ENCODE results near the gene OR2L5. TPM values are rescaled to one million over a fixed set of nuclear protein-coding genes. Genes with fewer than 3 reads are reported as not detected.

The OR2L5 gene
- total RNA-seq = not detected

- H3K9me3 Mint-ChIP-seq = peaks cover 24% of the 10 kb centered on the region
- no peak within 1 kb of the TSS for H3K4me3 Mint-ChIP-seq
- ChIA-PET POLR2A (no interaction called here), CTCF (no interaction called here)
- no peaks in the 10 kb centered on the region for H3K36me3 Mint-ChIP-seq (ENCODE audit: low read depth)
- no peak within 1 kb of the TSS for H3K27ac Mint-ChIP-seq
- H3K27me3 Mint-ChIP-seq = no peaks in the 10 kb centered on the region
- no peak for DNase-seq
- no peaks in the 10 kb centered on the region for H3K4me1 Mint-ChIP-seq
Observed at GRCh38 chr1:248013229-248013710, at the start of gene OR2L5. OR2L5 (plus strand) TSS chr1:248013660; CDS start chr1:248021948, 8,288 bp downstream.

GRCh38 chr1:247964933-247965332, 48.5 kb upstream of the OR2L5 start, which contains the start of gene OR2AK2:
OR2AK2 (plus strand) TSS chr1:247965233; CDS start chr1:247965377, 144 bp downstream.
- no peak within 1 kb of the TSS for H3K27ac Mint-ChIP-seq
- no peaks in the 10 kb centered on the region for H3K27me3 Mint-ChIP-seq
- DNase-seq = no peak
- no peaks in the 10 kb centered on the region for H3K36me3 Mint-ChIP-seq (ENCODE audit: low read depth)
- H3K9me3 Mint-ChIP-seq = peaks cover 6% of the 10 kb centered on the region
- ChIA-PET POLR2A (no interaction called here), CTCF (no interaction called here)
- H3K4me1 Mint-ChIP-seq = no peaks in the 10 kb centered on the region
- no peak within 1 kb of the TSS for H3K4me3 Mint-ChIP-seq

GRCh38 chr1:247966532-247967204, 46.8 kb upstream of the OR2L5 start:
- no peaks in the 10 kb centered on the region for H3K4me1 Mint-ChIP-seq
- H3K36me3 Mint-ChIP-seq (ENCODE audit: low read depth) = no peaks in the 10 kb centered on the region
- ChIA-PET CTCF (no interaction called here), POLR2A (no interaction called here)
- no peaks in the 10 kb centered on the region for H3K27me3 Mint-ChIP-seq
- no peak overlapping the region for H3K27ac Mint-ChIP-seq
- H3K4me3 Mint-ChIP-seq = no peak overlapping the region
- no peak for DNase-seq
- H3K9me3 Mint-ChIP-seq = peaks cover 2% of the 10 kb centered on the region

GRCh38 chr1:247992986-247993385, 20.5 kb upstream of the OR2L5 start:
- CTCF ChIA-PET = no interaction called here
- Mint-ChIP-seq H3K4me3 (no peak overlapping the region), H3K4me1 (no peaks in the 10 kb centered on the region), H3K27me3 (no peaks in the 10 kb centered on the region), H3K9me3 (peaks cover 8% of the 10 kb centered on the region), H3K36me3 (ENCODE audit: low read depth) (no peaks in the 10 kb centered on the region), H3K27ac (no peak overlapping the region)
- POLR2A ChIA-PET = no interaction called here
- DNase-seq = no peak

- ChIA-PET CTCF (no interaction called here), POLR2A (no interaction called here)
- H3K4me1 Mint-ChIP-seq = no peaks in the 10 kb centered on the region
- H3K36me3 Mint-ChIP-seq (ENCODE audit: low read depth) = no peaks in the 10 kb centered on the region
- H3K27me3 Mint-ChIP-seq = no peaks in the 10 kb centered on the region
- peaks cover 8% of the 10 kb centered on the region for H3K9me3 Mint-ChIP-seq
- DNase-seq = no peak
- no peak overlapping the region for H3K4me3 Mint-ChIP-seq
- no peak overlapping the region for H3K27ac Mint-ChIP-seq
Observed at GRCh38 chr1:247998811-247999210, 14.6 kb upstream of the OR2L5 start.

- Mint-ChIP-seq H3K9me3 (peaks cover 3% of the 10 kb centered on the region), H3K4me1 (no peaks in the 10 kb centered on the region), H3K27me3 (no peaks in the 10 kb centered on the region), H3K36me3 (ENCODE audit: low read depth) (no peaks in the 10 kb centered on the region), H3K27ac (no peak overlapping the region), H3K4me3 (no peak overlapping the region)
- no peak for DNase-seq
- POLR2A ChIA-PET = no interaction called here
- CTCF ChIA-PET = no interaction called here
Observed at GRCh38 chr1:248000169-248000568, 13.3 kb upstream of the OR2L5 start.

GRCh38 chr1:248007778-248008177, 5.7 kb upstream of the OR2L5 start:
- peaks cover 28% of the 10 kb centered on the region for H3K9me3 Mint-ChIP-seq
- H3K4me3 Mint-ChIP-seq = no peak overlapping the region
- ChIA-PET POLR2A (no interaction called here), CTCF (no interaction called here)
- H3K27me3 Mint-ChIP-seq = no peaks in the 10 kb centered on the region
- no peak overlapping the region for H3K27ac Mint-ChIP-seq
- no peaks in the 10 kb centered on the region for H3K4me1 Mint-ChIP-seq
- H3K36me3 Mint-ChIP-seq (ENCODE audit: low read depth) = no peaks in the 10 kb centered on the region
- DNase-seq = no peak

GRCh38 chr1:248009681-248010080, 3.8 kb upstream of the OR2L5 start:
- peaks cover 28% of the 10 kb centered on the region for H3K9me3 Mint-ChIP-seq
- no peak for DNase-seq
- no peaks in the 10 kb centered on the region for H3K36me3 Mint-ChIP-seq (ENCODE audit: low read depth)
- ChIA-PET CTCF (no interaction called here), POLR2A (no interaction called here)
- no peaks in the 10 kb centered on the region for H3K27me3 Mint-ChIP-seq
- H3K4me1 Mint-ChIP-seq = no peaks in the 10 kb centered on the region
- no peak overlapping the region for H3K4me3 Mint-ChIP-seq
- no peak overlapping the region for H3K27ac Mint-ChIP-seq

GRCh38 chr1:248015803-248016202, 2.3 kb downstream of the OR2L5 start:
- H3K4me1 Mint-ChIP-seq = no peaks in the 10 kb centered on the region
- ChIA-PET CTCF (no interaction called here), POLR2A (no interaction called here)
- H3K4me3 Mint-ChIP-seq = no peak overlapping the region
- DNase-seq = no peak
- no peaks in the 10 kb centered on the region for H3K27me3 Mint-ChIP-seq
- no peaks in the 10 kb centered on the region for H3K36me3 Mint-ChIP-seq (ENCODE audit: low read depth)
- H3K27ac Mint-ChIP-seq = no peak overlapping the region
- peaks cover 11% of the 10 kb centered on the region for H3K9me3 Mint-ChIP-seq

- CTCF ChIA-PET = no interaction called here
- DNase-seq = no peak
- Mint-ChIP-seq H3K27ac (no peak within 1 kb of the TSS), H3K27me3 (no peaks in the 10 kb centered on the region), H3K9me3 (peaks cover 24% of the 10 kb centered on the region), H3K36me3 (ENCODE audit: low read depth) (no peaks in the 10 kb centered on the region), H3K4me3 (no peak within 1 kb of the TSS), H3K4me1 (no peaks in the 10 kb centered on the region)
- POLR2A ChIA-PET = no interaction called here
Observed at GRCh38 chr1:248029770-248030169, 16.3 kb downstream of the OR2L5 start, which contains the start of gene OR2L2. OR2L2 (plus strand) TSS chr1:248030070; CDS start chr1:248038268, 8,198 bp downstream.

GRCh38 chr1:248045209-248045608, 31.7 kb downstream of the OR2L5 start:
- DNase-seq = no peak
- Mint-ChIP-seq H3K4me1 (no peaks in the 10 kb centered on the region), H3K9me3 (peaks cover 29% of the 10 kb centered on the region), H3K27me3 (no peaks in the 10 kb centered on the region), H3K36me3 (ENCODE audit: low read depth) (no peaks in the 10 kb centered on the region), H3K27ac (no peak overlapping the region), H3K4me3 (no peak overlapping the region)
- CTCF ChIA-PET = no interaction called here
- POLR2A ChIA-PET = no interaction called here

GRCh38 chr1:248046536-248046935, 33.1 kb downstream of the OR2L5 start, which contains the start of gene OR2L3:
OR2L3 (plus strand) TSS chr1:248046836; CDS start chr1:248060682, 13,846 bp downstream.
- Mint-ChIP-seq H3K27ac (no peak within 1 kb of the TSS), H3K36me3 (ENCODE audit: low read depth) (no peaks in the 10 kb centered on the region), H3K9me3 (peaks cover 25% of the 10 kb centered on the region), H3K4me3 (no peak within 1 kb of the TSS), H3K27me3 (no peaks in the 10 kb centered on the region), H3K4me1 (no peaks in the 10 kb centered on the region)
- ChIA-PET CTCF (no interaction called here), POLR2A (no interaction called here)
- no peak for DNase-seq

GRCh38 chr1:248047008-248047407, 33.5 kb downstream of the OR2L5 start:
- no peak for DNase-seq
- H3K27ac Mint-ChIP-seq = no peak overlapping the region
- peaks cover 25% of the 10 kb centered on the region for H3K9me3 Mint-ChIP-seq
- no peaks in the 10 kb centered on the region for H3K4me1 Mint-ChIP-seq
- ChIA-PET CTCF (no interaction called here), POLR2A (no interaction called here)
- H3K4me3 Mint-ChIP-seq = no peak overlapping the region
- H3K27me3 Mint-ChIP-seq = no peaks in the 10 kb centered on the region
- no peaks in the 10 kb centered on the region for H3K36me3 Mint-ChIP-seq (ENCODE audit: low read depth)

GRCh38 chr1:248054671-248055070, 41.2 kb downstream of the OR2L5 start:
- DNase-seq = no peak
- Mint-ChIP-seq H3K9me3 (peaks cover 21% of the 10 kb centered on the region), H3K4me1 (no peaks in the 10 kb centered on the region), H3K27ac (no peak overlapping the region), H3K4me3 (no peak overlapping the region), H3K36me3 (ENCODE audit: low read depth) (no peaks in the 10 kb centered on the region), H3K27me3 (no peaks in the 10 kb centered on the region)
- ChIA-PET POLR2A (no interaction called here), CTCF (no interaction called here)

All from activated CD4-positive, alpha-beta memory T cell treated with anti-CD3 and anti-CD28 coated beads, Interleukin-2, amount 10 ng/mL, durations not matched to agents 7 days and 5 days (primary cell).